Measurements from ENCODE around the gene WDR76. TPM values are rescaled to one million over a fixed set of nuclear protein-coding genes. Genes with fewer than 3 reads are reported as not detected.
A peak's percentile ranks its signal among the peaks of the same experiment; 100 is the strongest.

The WDR76 gene
- total RNA-seq (1 to 10 TPM in 8 of 9 donors, under 1 TPM in 1; 0.91 to 8.2 (median 2.1) TPM), polyA plus RNA-seq (1 to 10 TPM in 1 of 3 donors, under 1 TPM in 2; 0.74 to 2.8 (median 0.80) TPM)
- long read RNA-seq, donor 1: 0 reads
- long read RNA-seq, donor 2: 0 reads
- long read RNA-seq, donor 3: 0 reads
- long read RNA-seq, donor 4: 0 reads
- long read RNA-seq, donor 5, partial matches to known transcripts: 0 of 1 reads
- long read RNA-seq, donor 5, other reads (novel, unspliced or antisense): 0 of 1 reads
- long read RNA-seq, donor 6, partial matches to known transcripts: 2 of 2 reads
- long read RNA-seq, donor 6, other reads (novel, unspliced or antisense): 0 of 2 reads
- long read RNA-seq, donor 7: 0 reads
- long read RNA-seq, donor 8, partial matches to known transcripts: 0 of 2 reads
- long read RNA-seq, donor 8, other reads (novel, unspliced or antisense): 0 of 2 reads
- long read RNA-seq, donor 9, partial matches to known transcripts: 6 of 6 reads
- long read RNA-seq, donor 9, other reads (novel, unspliced or antisense): 0 of 6 reads
- long read RNA-seq, donor 10: 0 reads

DNA sequence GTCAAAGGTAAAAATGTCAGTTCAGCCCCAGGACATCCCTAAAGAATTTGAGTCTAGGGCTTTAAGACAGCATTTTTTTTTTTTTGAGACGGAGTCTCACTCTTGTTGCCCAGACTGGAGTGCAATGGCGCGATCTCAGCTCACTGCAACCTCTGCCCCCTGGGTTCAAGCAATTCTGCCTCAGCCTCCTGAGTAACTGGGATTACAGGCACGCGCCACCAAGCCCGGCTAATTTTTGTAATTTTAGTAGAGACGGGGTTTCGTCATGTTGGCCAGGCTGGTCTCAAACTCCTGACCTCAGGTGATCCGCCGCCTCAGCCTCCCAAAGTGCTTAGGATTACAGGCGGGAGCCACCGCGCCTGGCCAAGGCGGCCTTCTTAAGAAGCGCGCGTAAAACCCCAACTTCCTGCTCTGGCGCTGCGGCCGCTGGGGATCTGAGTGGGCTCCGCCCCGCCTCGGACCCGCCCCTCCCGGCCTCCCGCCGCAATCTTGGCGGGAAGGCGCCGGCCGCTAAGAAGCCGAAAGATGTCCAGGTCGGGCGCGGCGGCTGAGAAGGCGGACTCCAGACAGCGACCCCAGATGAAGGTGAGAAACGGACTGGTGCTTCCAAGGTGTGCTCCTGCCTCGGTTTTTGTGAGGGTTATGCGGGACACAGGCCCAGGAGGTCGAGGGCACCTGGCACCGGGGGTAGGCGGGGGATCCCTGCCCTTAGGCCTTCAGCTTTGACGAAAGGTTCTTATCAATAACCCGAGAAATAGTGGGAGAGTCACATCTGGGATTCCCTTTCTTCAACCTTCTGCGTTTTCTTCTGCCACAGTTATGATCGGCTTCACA lies at the start of gene WDR76:
WDR76 (plus strand) TSS at position 495 of the 834 bp plus-strand sequence; CDS start at position 526, 31 bp downstream.
- Histone ChIP-seq H3K4me3 (peak within 1 kb of the TSS in 1 of 4 donors; percentile 47), H3K27me3 (no peaks in the 10 kb centered on the region), H3K9me3 (replicated peaks in 1 of 3) (no peaks in the 10 kb centered on the region), H3K4me1 (replicated peaks in 1 of 2) (peaks cover 9 to 40% of the 10 kb centered on the region in 2 donors), H3K27ac (peak within 1 kb of the TSS in 2 of 5 donors; percentile 50 to 55), H3K36me3 (replicated peaks in 1 of 2) (no peaks in the 10 kb centered on the region)
- WGBS, 4 donors: 6 to 13% (median 9%) methylated on average over 14 to 48 of the region's 48 CpGs
- TF ChIP-seq, protein P1, sequence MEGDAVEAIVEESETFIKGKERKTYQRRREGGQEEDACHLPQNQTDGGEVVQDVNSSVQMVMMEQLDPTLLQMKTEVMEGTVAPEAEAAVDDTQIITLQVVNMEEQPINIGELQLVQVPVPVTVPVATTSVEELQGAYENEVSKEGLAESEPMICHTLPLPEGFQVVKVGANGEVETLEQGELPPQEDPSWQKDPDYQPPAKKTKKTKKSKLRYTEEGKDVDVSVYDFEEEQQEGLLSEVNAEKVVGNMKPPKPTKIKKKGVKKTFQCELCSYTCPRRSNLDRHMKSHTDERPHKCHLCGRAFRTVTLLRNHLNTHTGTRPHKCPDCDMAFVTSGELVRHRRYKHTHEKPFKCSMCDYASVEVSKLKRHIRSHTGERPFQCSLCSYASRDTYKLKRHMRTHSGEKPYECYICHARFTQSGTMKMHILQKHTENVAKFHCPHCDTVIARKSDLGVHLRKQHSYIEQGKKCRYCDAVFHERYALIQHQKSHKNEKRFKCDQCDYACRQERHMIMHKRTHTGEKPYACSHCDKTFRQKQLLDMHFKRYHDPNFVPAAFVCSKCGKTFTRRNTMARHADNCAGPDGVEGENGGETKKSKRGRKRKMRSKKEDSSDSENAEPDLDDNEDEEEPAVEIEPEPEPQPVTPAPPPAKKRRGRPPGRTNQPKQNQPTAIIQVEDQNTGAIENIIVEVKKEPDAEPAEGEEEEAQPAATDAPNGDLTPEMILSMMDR (IDR thresholded peaks at IDR 0.05): no peak
- DNase-seq: peak; percentile 51 to 85 (median 74)
- intact Hi-C loops (cut with DNase I): no loop called here

DNA sequence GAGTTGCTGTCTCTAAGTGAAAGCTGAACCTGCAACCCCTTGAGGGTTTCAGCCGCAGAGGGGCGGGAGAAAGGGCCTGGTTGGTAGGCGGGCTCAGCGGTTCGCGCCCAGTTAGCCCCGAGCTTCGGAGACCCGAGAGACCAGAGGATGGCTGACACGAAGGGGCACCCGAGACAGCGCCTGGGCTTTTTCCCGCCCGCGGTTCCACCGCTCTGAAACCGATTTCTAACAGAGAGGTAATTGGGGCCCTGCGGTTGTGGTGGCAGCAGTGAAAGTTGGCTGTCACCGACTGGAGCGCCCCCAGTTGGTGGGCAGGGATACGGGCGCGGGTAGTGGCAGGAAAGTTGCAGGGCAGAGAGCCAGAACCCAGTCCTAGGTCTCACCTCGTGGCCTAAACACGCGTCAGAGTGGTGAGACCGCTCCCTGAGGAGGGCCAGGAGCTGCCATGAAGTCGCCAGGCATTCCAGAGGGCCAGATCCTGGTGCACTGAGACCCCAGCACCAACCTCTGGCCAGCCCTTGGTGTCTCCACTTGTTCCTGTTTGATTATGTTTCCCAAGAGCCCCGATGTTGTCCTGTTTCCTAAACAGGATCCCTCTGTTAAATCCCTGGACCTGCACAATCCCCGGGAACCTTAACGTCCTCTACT lies 49.4 kb upstream of the WDR76 start:
- H3K4me3 ChIP-seq: peak overlapping the region; percentile 57 to 73 (median 62)
- no peaks in the 10 kb centered on the region for H3K27me3 ChIP-seq
- peaks cover 0 to 18% of the 10 kb centered on the region in 2 donors for H3K36me3 ChIP-seq (replicated peaks in 1 of 2)
- TF ChIP-seq, protein P1 (IDR thresholded peaks at IDR 0.05): peak; percentile 49 to 82 (median 76)
- peak in 1 of 2 donors; percentile 42 for TF ChIP-seq POLR2A (IDR thresholded peaks at IDR 0.05)
- peaks cover 0 to 19% of the 10 kb centered on the region in 2 donors for H3K4me1 ChIP-seq (replicated peaks in 1 of 2)
- H3K27ac ChIP-seq: peak overlapping the region; percentile 76 to 91 (median 81)
- H3K9me3 ChIP-seq (replicated peaks in 1 of 3): no peaks in the 10 kb centered on the region
- peak; percentile 84 to 91 (median 87) for DNase-seq
- intact Hi-C loops (cut with DNase I): no loop called here
- 1 to 2% (median 2%) methylated on average over 21 to 31 of the region's 31 CpGs for WGBS, 4 donors

DNA sequence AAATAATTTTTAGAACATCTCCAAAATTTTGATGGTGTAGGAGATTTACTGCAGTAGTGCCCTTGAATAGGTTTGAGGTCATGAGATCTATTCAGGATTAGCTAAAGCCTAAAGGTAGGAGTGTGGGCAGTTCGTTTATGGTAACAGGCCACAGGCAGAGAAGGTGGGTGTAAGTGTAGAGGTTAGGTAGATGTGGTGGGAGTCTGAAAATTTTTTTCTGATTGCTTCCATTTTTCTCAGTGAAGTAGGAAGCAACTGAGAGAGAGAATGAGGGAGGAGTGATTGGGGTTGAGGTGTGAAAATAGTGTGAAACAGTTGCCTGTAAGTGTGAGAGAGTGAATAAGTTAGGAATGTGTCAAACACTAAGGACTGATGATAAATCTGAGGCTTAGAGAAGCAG lies 47.8 kb upstream of the WDR76 start:
- H3K36me3 ChIP-seq (replicated peaks in 1 of 2): peaks cover 0 to 2% of the 10 kb centered on the region in 2 donors
- 62 to 81% (median 75%) methylated on average over 1 of the region's 1 CpG for WGBS, 4 donors

More for the DNA sequence above, 47.8 kb upstream of the WDR76 start:
- Histone ChIP-seq H3K9me3 (replicated peaks in 1 of 3) (no peaks in the 10 kb centered on the region), H3K27ac (no peak overlapping the region), H3K4me1 (replicated peaks in 1 of 2) (peaks cover 0 to 19% of the 10 kb centered on the region in 2 donors), H3K4me3 (no peak overlapping the region), H3K27me3 (no peaks in the 10 kb centered on the region)
- TF ChIP-seq, protein P1 (IDR thresholded peaks at IDR 0.05): no peak
- no peak for TF ChIP-seq POLR2A (IDR thresholded peaks at IDR 0.05)
- intact Hi-C loops (cut with DNase I): no loop called here
- no peak for DNase-seq

All from adrenal gland (tissue), 19 donors.